Measurements from ENCODE around the gene RAB11FIP4. TPM values are rescaled to one million over a fixed set of nuclear protein-coding genes. Genes with fewer than 3 reads are reported as not detected.

Gene RAB11FIP4
- total and polyA plus RNA-seq, 2 donors (not counting 1 experiment from before 2014, with no cell fraction given): 0.16 to 0.66 TPM

GRCh38 chr17:31479062-31479408 lies 87.6 kb downstream of the RAB11FIP4 start:
- H3K79me2 ChIP-seq (ENCODE audit: control insufficient read depth, insufficient read depth, low read length): no peaks in the 10 kb centered on the region
- no peak overlapping the region for H3K4me2 ChIP-seq (ENCODE audit: extremely low read depth, insufficient read depth, low read length)
- H3K9me3 ChIP-seq (ENCODE audit: control insufficient read depth, insufficient read depth, low read depth, low read length): no peaks in the 10 kb centered on the region
- H3K27ac ChIP-seq (ENCODE audit: insufficient read depth, low read length): no peak overlapping the region
- H2AFZ ChIP-seq (ENCODE audit: low read length): no peak overlapping the region
- no peaks in the 10 kb centered on the region for H4K20me1 ChIP-seq (ENCODE audit: control insufficient read depth, extremely low read depth, insufficient read depth, low read length)
- H3K4me1 ChIP-seq (ENCODE audit: control insufficient read depth, extremely low read depth, insufficient read depth, low read length): no peaks in the 10 kb centered on the region
- no peak for DNase-seq (ENCODE audit: low read depth in 2 of 2)
- no peak overlapping the region for H3K4me3 ChIP-seq (replicated peaks in 1 of 4; ENCODE audit: control extremely low read depth in 1 of 4, insufficient read depth in 1 of 4, low read depth in 3 of 4, low read length in 4 of 4)
- no peaks in the 10 kb centered on the region for H3K36me3 ChIP-seq (ENCODE audit: control insufficient read depth, insufficient read depth, low read length)
- no peak overlapping the region for H3K9ac ChIP-seq (ENCODE audit: insufficient read depth, low read length)
- peaks cover 10% of the 10 kb centered on the region for H3K27me3 ChIP-seq (ENCODE audit: control insufficient read depth, insufficient read depth, low read length)
- TF ChIP-seq EZH2 (IDR thresholded peaks at IDR 0.05; ENCODE audit: low read length, missing control alignments) (no peak), CTCF (conservative IDR thresholded peaks at IDR 0.05 in 1 of 2, IDR thresholded peaks at IDR 0.05 in 1 of 2; ENCODE audit: low read depth in 1 of 2, low read length in 2 of 2) (no peak)

DNA sequence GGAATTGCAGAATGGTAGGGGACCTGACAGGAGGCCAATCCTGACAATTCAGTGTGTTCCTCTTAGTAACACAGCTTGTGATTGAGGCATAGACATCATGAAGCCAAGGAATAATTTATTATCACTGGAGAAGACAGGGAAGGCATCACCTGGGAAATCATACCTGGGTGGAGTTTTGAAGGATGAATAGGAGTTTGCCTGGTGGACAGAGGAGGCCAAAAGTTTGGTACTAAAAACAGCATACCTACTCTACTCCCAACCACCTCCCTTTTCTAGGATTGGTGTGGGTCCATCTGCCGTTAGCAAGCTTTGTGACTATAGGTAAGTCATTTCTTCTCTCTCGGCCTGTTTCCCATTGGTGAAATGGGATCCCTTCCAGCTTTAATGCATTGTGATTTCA lies 88.0 kb downstream of the RAB11FIP4 start:
- Histone ChIP-seq H3K36me3 (ENCODE audit: control insufficient read depth, insufficient read depth, low read length) (no peaks in the 10 kb centered on the region), H3K4me3 (replicated peaks in 1 of 4; ENCODE audit: control extremely low read depth in 1 of 4, insufficient read depth in 1 of 4, low read depth in 3 of 4, low read length in 4 of 4) (no peak overlapping the region), H3K27me3 (ENCODE audit: control insufficient read depth, insufficient read depth, low read length) (peaks cover 11% of the 10 kb centered on the region), H3K4me2 (ENCODE audit: extremely low read depth, insufficient read depth, low read length) (no peak overlapping the region), H4K20me1 (ENCODE audit: control insufficient read depth, extremely low read depth, insufficient read depth, low read length) (no peaks in the 10 kb centered on the region), H3K9ac (ENCODE audit: insufficient read depth, low read length) (no peak overlapping the region), H2AFZ (ENCODE audit: low read length) (no peak overlapping the region), H3K79me2 (ENCODE audit: control insufficient read depth, insufficient read depth, low read length) (no peaks in the 10 kb centered on the region), H3K4me1 (ENCODE audit: control insufficient read depth, extremely low read depth, insufficient read depth, low read length) (no peaks in the 10 kb centered on the region), H3K27ac (ENCODE audit: insufficient read depth, low read length) (no peak overlapping the region), H3K9me3 (ENCODE audit: control insufficient read depth, insufficient read depth, low read depth, low read length) (no peaks in the 10 kb centered on the region)
- TF ChIP-seq EZH2 (IDR thresholded peaks at IDR 0.05; ENCODE audit: low read length, missing control alignments) (no peak), CTCF (conservative IDR thresholded peaks at IDR 0.05 in 1 of 2, IDR thresholded peaks at IDR 0.05 in 1 of 2; ENCODE audit: low read depth in 1 of 2, low read length in 2 of 2) (no peak)
- no peak for DNase-seq (ENCODE audit: low read depth in 2 of 2)

GRCh38 chr17:31480067-31480466 lies 88.6 kb downstream of the RAB11FIP4 start:
- H3K79me2 ChIP-seq (ENCODE audit: control insufficient read depth, insufficient read depth, low read length): no peaks in the 10 kb centered on the region
- DNase-seq (ENCODE audit: low read depth in 2 of 2): no peak
- H4K20me1 ChIP-seq (ENCODE audit: control insufficient read depth, extremely low read depth, insufficient read depth, low read length): no peaks in the 10 kb centered on the region
- H3K4me3 ChIP-seq (replicated peaks in 1 of 4; ENCODE audit: control extremely low read depth in 1 of 4, insufficient read depth in 1 of 4, low read depth in 3 of 4, low read length in 4 of 4): no peak overlapping the region
- H3K4me1 ChIP-seq (ENCODE audit: control insufficient read depth, extremely low read depth, insufficient read depth, low read length): no peaks in the 10 kb centered on the region
- no peaks in the 10 kb centered on the region for H3K9me3 ChIP-seq (ENCODE audit: control insufficient read depth, insufficient read depth, low read depth, low read length)
- H3K36me3 ChIP-seq (ENCODE audit: control insufficient read depth, insufficient read depth, low read length): no peaks in the 10 kb centered on the region
- no peak overlapping the region for H3K4me2 ChIP-seq (ENCODE audit: extremely low read depth, insufficient read depth, low read length)
- H3K9ac ChIP-seq (ENCODE audit: insufficient read depth, low read length): no peak overlapping the region
- no peak for TF ChIP-seq EZH2 (IDR thresholded peaks at IDR 0.05; ENCODE audit: low read length, missing control alignments)
- TF ChIP-seq CTCF (conservative IDR thresholded peaks at IDR 0.05 in 1 of 2, IDR thresholded peaks at IDR 0.05 in 1 of 2; ENCODE audit: low read depth in 1 of 2, low read length in 2 of 2): no peak
- no peak overlapping the region for H3K27ac ChIP-seq (ENCODE audit: insufficient read depth, low read length)
- no peak overlapping the region for H2AFZ ChIP-seq (ENCODE audit: low read length)
- peaks cover 15% of the 10 kb centered on the region for H3K27me3 ChIP-seq (ENCODE audit: control insufficient read depth, insufficient read depth, low read length)
